Caco-2 (cell line): ENCODE measurements around the gene AFF1. TPM values are rescaled to one million over a fixed set of nuclear protein-coding genes. Genes with fewer than 3 reads are reported as not detected.
"Not testable (repeated sequence)": the region's sequence is repeated elsewhere in the genome, so short reads cannot be mapped to it uniquely, and the experiment has no call there.

ENCODE experiments used
- BruUV-seq: library from RNA; stranded (reverse); fragments of 400-500 nt; replicated peaks from 2 replicates; lab custom pipeline; 2021; lab: Mats Ljungman, UMichigan
- CTCF ChIA-PET: fragments of 300-600 bp; sonication (Branson Sonifier 250); formaldehyde crosslinking; loops from one replicate; lab custom pipeline; 2022; ENCODE audit warnings: antibody characterized with exemption; lab: Charles Lee
- POLR2A ChIA-PET: fragments of 300-600 bp; sonication (Branson Sonifier 250); formaldehyde crosslinking; loops from one replicate; lab custom pipeline; 2022; ENCODE audit warnings: antibody characterized with exemption; lab: Charles Lee
- DNase-seq, 2 experiments: peaks; one replicate each; pipeline versions ENCODE4 v3.0.0 to v3.0.0-alpha.2; 2020 to 2022
- H3K27me3 ChIP-seq: replicated peaks from 2 replicates; pipeline ENCODE4 v1.6.0; 2011; ENCODE audit warnings: low read length; ENCODE audit not compliant: control insufficient read depth, insufficient read depth
- H3K36me3 ChIP-seq: 2 replicates; pipeline ENCODE4 v1.5.1; 2011; ENCODE audit warnings: low read length; ENCODE audit not compliant: control insufficient read depth, insufficient read depth
- H3K4me1 ChIP-seq: fragments of 250-450 bp; sonication (Bioruptor Pico); 2 replicates; pipeline ENCODE4 v1.5.1; 2020; ENCODE audit warnings: mild to moderate bottlenecking
- H3K4me3 ChIP-seq: 2 replicates; pipeline ENCODE4 v1.5.1; 2011; ENCODE audit warnings: low read depth, mild to moderate bottlenecking, control low read depth, low read length
- H3K9me3 ChIP-seq: fragments of 250-450 bp; sonication (Bioruptor Pico); 2 replicates; pipeline ENCODE4 v1.5.1; 2020; ENCODE audit warnings: mild to moderate bottlenecking, moderate library complexity
- H3K27ac Mint-ChIP-seq: one replicate; pipeline ENCODE4 v1.8.0; 2022; ENCODE audit warnings: mixed read lengths; ENCODE audit not compliant: unreplicated experiment
- H3K27me3 Mint-ChIP-seq: one replicate; pipeline ENCODE4 v1.8.0; 2022; ENCODE audit warnings: mixed read lengths; ENCODE audit not compliant: insufficient read depth, unreplicated experiment
- H3K36me3 Mint-ChIP-seq: one replicate; pipeline ENCODE4 v1.8.0; 2022; ENCODE audit warnings: mild to moderate bottlenecking, mixed read lengths; ENCODE audit not compliant: insufficient read depth, unreplicated experiment
- H3K4me1 Mint-ChIP-seq: one replicate; pipeline ENCODE4 v1.8.0; 2022; ENCODE audit warnings: low read depth, mixed read lengths; ENCODE audit not compliant: unreplicated experiment
- H3K4me3 Mint-ChIP-seq: one replicate; pipeline ENCODE4 v1.8.0; 2022; ENCODE audit warnings: mild to moderate bottlenecking, moderate library complexity, mixed read lengths; ENCODE audit not compliant: unreplicated experiment
- H3K9me3 Mint-ChIP-seq: one replicate; pipeline ENCODE4 v1.8.0; 2022; ENCODE audit warnings: mixed read lengths; ENCODE audit not compliant: unreplicated experiment
- intact Hi-C: fragments of 100-400 bp; cut with micrococcal nuclease; formaldehyde crosslinking; loops from one replicate; pipeline ENCODE4 v1.10.0; 2022; ENCODE audit not compliant: unreplicated experiment
- total RNA-seq: library from RNA; stranded (reverse); gene quantifications from 2 replicates; pipeline ENCODE4 v1.2.3, GENCODE V29; 2022
- TF ChIP-seq, protein P1 (sequence below), 2 experiments: fragments of 200-600 bp in 1 of 2; IDR thresholded peaks; 1 replicate in 1 of 2; 2 replicates in 1 of 2; pipeline versions ENCODE4 v1.5.1 to v1.8.0; 2011 to 2022; ENCODE audit warnings: antibody characterized with exemption in 1 of 2, control low read depth in 1 of 2, inconsistent platforms in 1 of 2, low read depth in 1 of 2, low read length in 1 of 2, mild to moderate bottlenecking in 1 of 2, moderate library complexity in 1 of 2; ENCODE audit not compliant: insufficient read depth in 1 of 2, severe bottlenecking in 1 of 2, unreplicated experiment in 1 of 2

The AFF1 gene
- total RNA-seq, 1 experiment from 2014 or later: 48.3 TPM

DNA sequence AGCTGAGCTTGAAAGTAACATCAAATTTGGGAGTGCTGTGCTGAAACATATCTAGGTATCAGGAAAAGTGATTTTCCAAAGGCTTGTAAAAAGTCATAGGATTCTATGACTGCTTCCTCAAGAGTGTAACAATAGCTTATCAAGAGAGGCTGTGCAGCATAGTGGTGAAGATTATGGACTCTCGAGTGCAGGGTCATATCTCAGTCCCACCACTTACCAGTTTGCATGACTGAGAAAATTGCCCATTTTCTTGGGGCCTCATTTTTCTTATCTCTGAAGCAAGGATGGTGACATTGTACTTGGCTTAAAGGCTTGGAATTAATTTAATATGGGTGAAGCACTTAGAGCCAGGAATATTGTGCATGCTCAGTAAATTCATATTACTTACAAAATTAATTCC, 57.2 kb downstream of the AFF1 start:
- Histone ChIP-seq H3K4me3 (no peak overlapping the region), H3K4me1 (peaks cover 7% of the 10 kb centered on the region; the same call in 1 of the 2 replicates), H3K9me3 (no peaks in the 10 kb centered on the region), H3K36me3 (no peaks in the 10 kb centered on the region), H3K27me3 (no peaks in the 10 kb centered on the region)
- H3K4me3 Mint-ChIP-seq: no peak overlapping the region
- no TSS peak for BruUV-seq
- peaks cover 5% of the 10 kb centered on the region for H3K36me3 Mint-ChIP-seq
- no peak for DNase-seq
- no peak overlapping the region for H3K27ac Mint-ChIP-seq
- TF ChIP-seq, protein P1, sequence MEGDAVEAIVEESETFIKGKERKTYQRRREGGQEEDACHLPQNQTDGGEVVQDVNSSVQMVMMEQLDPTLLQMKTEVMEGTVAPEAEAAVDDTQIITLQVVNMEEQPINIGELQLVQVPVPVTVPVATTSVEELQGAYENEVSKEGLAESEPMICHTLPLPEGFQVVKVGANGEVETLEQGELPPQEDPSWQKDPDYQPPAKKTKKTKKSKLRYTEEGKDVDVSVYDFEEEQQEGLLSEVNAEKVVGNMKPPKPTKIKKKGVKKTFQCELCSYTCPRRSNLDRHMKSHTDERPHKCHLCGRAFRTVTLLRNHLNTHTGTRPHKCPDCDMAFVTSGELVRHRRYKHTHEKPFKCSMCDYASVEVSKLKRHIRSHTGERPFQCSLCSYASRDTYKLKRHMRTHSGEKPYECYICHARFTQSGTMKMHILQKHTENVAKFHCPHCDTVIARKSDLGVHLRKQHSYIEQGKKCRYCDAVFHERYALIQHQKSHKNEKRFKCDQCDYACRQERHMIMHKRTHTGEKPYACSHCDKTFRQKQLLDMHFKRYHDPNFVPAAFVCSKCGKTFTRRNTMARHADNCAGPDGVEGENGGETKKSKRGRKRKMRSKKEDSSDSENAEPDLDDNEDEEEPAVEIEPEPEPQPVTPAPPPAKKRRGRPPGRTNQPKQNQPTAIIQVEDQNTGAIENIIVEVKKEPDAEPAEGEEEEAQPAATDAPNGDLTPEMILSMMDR (IDR thresholded peaks at IDR 0.05; ENCODE audit: insufficient read depth in 1 of 2, low read depth in 1 of 2, low read length in 1 of 2, severe bottlenecking in 1 of 2, unreplicated experiment in 1 of 2): no peak
- CTCF ChIA-PET: interaction anchor here (1.2 kb wide), 1 partner anchor 69 kb away, joined by 5 read pairs; no protein-coding TSS in a partner anchor
- no peaks in the 10 kb centered on the region for H3K9me3 Mint-ChIP-seq
- POLR2A ChIA-PET: no interaction called here
- intact Hi-C loops: no loop called here
- H3K4me1 Mint-ChIP-seq: peaks cover 8% of the 10 kb centered on the region
- no peaks in the 10 kb centered on the region for H3K27me3 Mint-ChIP-seq

- CTCF ChIA-PET: no interaction called here
- POLR2A ChIA-PET: no interaction called here
- H3K9me3 Mint-ChIP-seq: no peaks in the 10 kb centered on the region
- no peak overlapping the region for H3K4me3 Mint-ChIP-seq
- no peaks in the 10 kb centered on the region for H3K9me3 ChIP-seq
- no peaks in the 10 kb centered on the region for H3K27me3 ChIP-seq
- no peak overlapping the region for H3K4me3 ChIP-seq
- intact Hi-C loops: no loop called here
- TF ChIP-seq, protein P1 (IDR thresholded peaks at IDR 0.05; ENCODE audit: insufficient read depth in 1 of 2, low read depth in 1 of 2, low read length in 1 of 2, severe bottlenecking in 1 of 2, unreplicated experiment in 1 of 2): no peak
- H3K4me1 Mint-ChIP-seq: peaks cover 11% of the 10 kb centered on the region
- no peak for DNase-seq
- H3K36me3 Mint-ChIP-seq: peaks cover under 1% of the 10 kb centered on the region
- peak overlapping the region; percentile 86 for H3K27ac Mint-ChIP-seq
- H3K27me3 Mint-ChIP-seq: no peaks in the 10 kb centered on the region
- peaks cover 7% of the 10 kb centered on the region; the same call in 1 of the 2 replicates for H3K4me1 ChIP-seq
- no peaks in the 10 kb centered on the region for H3K36me3 ChIP-seq
- BruUV-seq: no TSS peak
Observed at GRCh38 chr4:86993909-86994681, 59.3 kb downstream of the AFF1 start.

DNA sequence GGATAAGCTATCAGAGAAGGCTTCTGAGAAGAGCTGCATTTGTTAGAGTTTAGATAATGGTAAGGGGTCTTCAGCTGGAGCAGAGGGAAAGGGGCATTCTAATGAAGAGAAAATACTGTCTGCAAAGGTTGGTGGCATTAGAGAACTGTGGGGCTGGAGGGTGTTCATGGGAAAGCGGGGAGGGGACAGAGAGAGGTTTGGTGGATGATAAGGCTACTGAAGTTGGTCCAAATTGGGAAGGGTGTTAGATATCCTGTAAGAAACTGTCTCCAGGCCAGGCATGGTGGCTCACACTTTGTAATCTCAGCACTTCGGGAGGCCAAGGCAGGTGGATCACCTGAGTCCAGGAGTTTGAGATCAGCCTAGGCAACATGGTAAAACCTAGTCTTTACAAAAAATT, 59.9 kb downstream of the AFF1 start:
- no peak overlapping the region for H3K4me3 ChIP-seq
- Mint-ChIP-seq H3K4me3 (no peak overlapping the region), H3K36me3 (no peaks in the 10 kb centered on the region), H3K9me3 (no peaks in the 10 kb centered on the region), H3K4me1 (peaks cover 16% of the 10 kb centered on the region), H3K27ac (peak overlapping the region; percentile 86), H3K27me3 (no peaks in the 10 kb centered on the region)
- H3K27me3 ChIP-seq: no peaks in the 10 kb centered on the region
- no peaks in the 10 kb centered on the region for H3K36me3 ChIP-seq
- CTCF ChIA-PET: no interaction called here
- H3K4me1 ChIP-seq: peaks cover 12% of the 10 kb centered on the region
- TF ChIP-seq, protein P1 (IDR thresholded peaks at IDR 0.05; ENCODE audit: insufficient read depth in 1 of 2, low read depth in 1 of 2, low read length in 1 of 2, severe bottlenecking in 1 of 2, unreplicated experiment in 1 of 2): no peak
- POLR2A ChIA-PET: no interaction called here
- DNase-seq: no peak
- H3K9me3 ChIP-seq: no peaks in the 10 kb centered on the region
- BruUV-seq: no TSS peak
- intact Hi-C loops: no loop called here

DNA sequence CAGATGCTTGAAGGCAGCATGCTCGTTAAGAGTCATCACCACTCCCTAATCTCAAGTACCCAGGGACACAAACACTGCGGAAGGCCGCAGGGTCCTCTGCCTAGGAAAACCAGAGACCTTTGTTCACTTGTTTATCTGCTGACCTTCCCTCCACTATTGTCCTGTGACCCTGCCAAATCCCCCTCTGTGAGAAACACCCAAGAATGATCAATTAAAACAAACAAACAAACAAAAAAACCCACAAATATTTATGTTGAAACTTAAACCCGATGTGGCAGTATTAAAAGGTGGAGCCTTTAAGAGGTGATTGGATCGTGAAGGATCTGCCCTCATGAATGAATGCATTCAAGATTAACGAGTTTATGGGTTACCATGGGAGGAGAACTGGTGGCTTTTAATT, 61.7 kb downstream of the AFF1 start:
- CTCF ChIA-PET, H3K27me3 Mint-ChIP-seq, BruUV-seq, H3K9me3 ChIP-seq, H3K36me3 ChIP-seq, H3K4me3 Mint-ChIP-seq, H3K27me3 ChIP-seq, intact Hi-C loops, H3K36me3 Mint-ChIP-seq, DNase-seq, H3K9me3 Mint-ChIP-seq, H3K27ac Mint-ChIP-seq, POLR2A ChIA-PET, H3K4me3 ChIP-seq: not testable (repeated sequence)
- H3K4me1 Mint-ChIP-seq: peaks cover 23% of the 10 kb centered on the region
- H3K4me1 ChIP-seq: peaks cover 17% of the 10 kb centered on the region
